ENCODE measurements around the gene SMAD6. TPM values are rescaled to one million over a fixed set of nuclear protein-coding genes. Genes with fewer than 3 reads are reported as not detected.
"Not testable (repeated sequence)": the region's sequence is repeated elsewhere in the genome, so short reads cannot be mapped to it uniquely, and the experiment has no call there.

The SMAD6 gene
- total RNA-seq, 4 donors from 2014 or later = 2.9 to 7.0 (median 6.9) TPM

DNA sequence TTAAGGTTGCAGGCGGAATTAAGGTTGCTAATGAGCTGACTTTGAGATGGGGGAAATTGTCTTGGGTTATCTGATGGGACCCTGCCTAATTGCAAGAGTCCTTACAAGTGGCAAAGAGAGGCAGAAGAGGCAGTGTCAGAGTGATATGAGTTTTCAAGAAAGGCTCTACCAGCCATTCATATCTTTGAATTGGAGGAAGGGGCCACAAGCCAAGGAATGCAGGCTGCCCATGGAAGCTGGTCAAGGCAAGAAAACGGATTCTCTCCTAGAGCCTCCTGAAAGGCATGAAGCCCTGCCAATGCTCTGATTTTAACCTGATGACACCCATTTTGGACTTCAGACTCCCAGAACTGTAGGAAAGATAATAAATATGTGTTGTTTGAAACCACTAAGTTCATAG is 20.6 kb upstream of the SMAD6 start:
- no peak for DNase-seq (ENCODE audit: low spot score in 2 of 2)
- H3K36me3 ChIP-seq = no peaks in the 10 kb centered on the region
- no peaks in the 10 kb centered on the region for H3K9me3 ChIP-seq
- WGBS = 94% methylated on average over 2 of the region's 2 CpGs
- H3K27me3 ChIP-seq = no peaks in the 10 kb centered on the region
- no peak overlapping the region for H3K4me3 ChIP-seq
- TF ChIP-seq POLR2AphosphoS5 (IDR thresholded peaks at IDR 0.05) (no peak), EP300 (IDR thresholded peaks at IDR 0.05) (no peak), POLR2A (IDR thresholded peaks at IDR 0.05) (no peak), CTCF (IDR thresholded peaks at IDR 0.05) (no peak)
- H3K4me1 ChIP-seq = no peaks in the 10 kb centered on the region
- H3K27ac ChIP-seq = no peak overlapping the region

- Histone ChIP-seq H3K27me3 (no peaks in the 10 kb centered on the region), H3K36me3 (no peaks in the 10 kb centered on the region), H3K9me3 (no peaks in the 10 kb centered on the region), H3K4me3 (no peak overlapping the region), H3K27ac (no peak overlapping the region), H3K4me1 (no peaks in the 10 kb centered on the region)
- TF ChIP-seq POLR2AphosphoS5 (IDR thresholded peaks at IDR 0.05) (no peak), POLR2A (IDR thresholded peaks at IDR 0.05) (no peak), EP300 (IDR thresholded peaks at IDR 0.05) (no peak), CTCF (IDR thresholded peaks at IDR 0.05) (no peak)
- no peak for DNase-seq (ENCODE audit: low spot score in 2 of 2)
- 93% methylated on average over 2 of the region's 2 CpGs for WGBS
Observed at GRCh38 chr15:66682246-66682645, 19.8 kb upstream of the SMAD6 start.

DNA sequence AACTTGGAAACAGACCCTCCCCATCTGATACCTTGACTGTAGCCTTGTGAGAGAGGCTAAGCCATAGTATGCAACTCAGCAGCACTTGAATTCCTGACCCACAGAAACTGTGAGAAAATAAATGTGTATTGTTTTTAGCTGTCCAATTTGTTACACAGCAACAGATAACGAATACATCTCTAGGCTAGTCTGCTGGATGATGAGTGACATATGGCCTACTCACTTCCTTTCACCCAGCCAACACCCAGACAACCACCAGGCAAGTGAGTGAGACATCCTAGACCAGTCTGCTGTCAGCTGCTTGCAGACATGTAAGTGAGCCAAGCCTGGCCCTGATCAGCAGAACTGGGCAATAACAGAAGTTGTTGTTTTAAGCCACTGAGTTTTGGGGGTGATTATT is 19.2 kb upstream of the SMAD6 start:
- Histone ChIP-seq H3K4me1 (no peaks in the 10 kb centered on the region), H3K27ac (no peak overlapping the region), H3K9me3 (no peaks in the 10 kb centered on the region), H3K27me3 (no peaks in the 10 kb centered on the region), H3K36me3 (no peaks in the 10 kb centered on the region), H3K4me3 (no peak overlapping the region)
- WGBS = 86% methylated on average over 1 of the region's 1 CpG
- TF ChIP-seq POLR2A (IDR thresholded peaks at IDR 0.05) (no peak), EP300 (IDR thresholded peaks at IDR 0.05) (no peak), CTCF (IDR thresholded peaks at IDR 0.05) (no peak), POLR2AphosphoS5 (IDR thresholded peaks at IDR 0.05) (no peak)
- DNase-seq (ENCODE audit: low spot score in 2 of 2) = no peak

DNA sequence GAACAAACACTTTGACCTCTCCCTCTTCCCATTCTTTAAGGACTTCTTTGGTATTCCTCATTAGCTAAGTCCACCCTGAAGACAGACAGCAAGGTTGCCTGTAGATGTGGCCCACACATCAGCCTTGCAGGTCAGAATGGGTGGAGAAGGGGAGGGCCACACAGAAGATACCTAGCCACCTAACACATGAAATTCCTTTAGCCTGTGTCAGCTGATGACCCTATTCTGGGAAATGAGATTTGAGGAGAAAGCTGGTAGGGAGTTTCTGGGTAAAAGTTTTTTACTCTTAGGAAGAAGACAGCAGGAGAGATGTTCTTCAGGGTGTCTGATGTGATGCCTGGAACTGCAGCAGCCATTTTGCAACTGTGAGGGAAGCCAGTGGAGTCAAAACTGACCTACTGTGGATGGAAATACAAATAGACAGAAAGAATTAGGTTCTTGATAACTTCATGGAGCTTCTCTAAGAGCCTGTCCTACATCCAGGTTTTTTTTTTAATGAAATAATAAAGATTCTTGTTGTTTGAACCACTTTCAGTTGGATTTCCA is 17.8 kb upstream of the SMAD6 start:
- no peaks in the 10 kb centered on the region for H3K4me1 ChIP-seq
- no peak for DNase-seq (ENCODE audit: low spot score in 2 of 2)
- no peaks in the 10 kb centered on the region for H3K36me3 ChIP-seq
- TF ChIP-seq POLR2A (IDR thresholded peaks at IDR 0.05) = no peak
- no peak for TF ChIP-seq EP300 (IDR thresholded peaks at IDR 0.05)
- no peak for TF ChIP-seq CTCF (IDR thresholded peaks at IDR 0.05)
- no peak for TF ChIP-seq POLR2AphosphoS5 (IDR thresholded peaks at IDR 0.05)
- no peaks in the 10 kb centered on the region for H3K9me3 ChIP-seq
- no peak overlapping the region for H3K27ac ChIP-seq
- H3K4me3 ChIP-seq = no peak overlapping the region
- no peaks in the 10 kb centered on the region for H3K27me3 ChIP-seq

DNA sequence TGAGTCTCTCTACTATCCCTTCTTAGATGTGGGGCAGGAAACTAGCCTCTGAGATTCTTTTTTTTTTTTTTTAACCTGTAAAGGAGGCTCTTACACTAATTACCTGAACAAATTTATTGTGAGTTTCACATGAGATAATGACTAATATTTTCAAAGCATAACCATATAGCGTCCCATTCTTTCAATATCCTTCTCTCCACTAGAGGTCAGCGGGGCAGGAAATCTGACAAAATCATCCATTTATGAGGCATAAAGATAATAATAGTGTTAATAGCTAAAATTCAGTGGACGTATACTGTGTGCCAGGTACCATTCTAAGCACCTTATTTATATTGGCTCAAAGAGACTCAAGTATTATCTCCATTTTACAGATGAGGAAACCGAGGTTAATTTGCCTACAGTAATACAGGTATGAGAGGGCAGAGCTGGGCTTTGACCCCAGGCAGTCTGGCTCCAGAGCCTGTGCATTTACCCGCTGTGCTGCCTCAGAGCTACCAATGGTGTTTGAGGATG is 16.3 kb upstream of the SMAD6 start:
- Histone ChIP-seq H3K27ac (no peak overlapping the region), H3K27me3 (no peaks in the 10 kb centered on the region), H3K9me3 (no peaks in the 10 kb centered on the region), H3K4me3 (no peak overlapping the region), H3K4me1 (no peaks in the 10 kb centered on the region), H3K36me3 (no peaks in the 10 kb centered on the region)
- DNase-seq (ENCODE audit: low spot score in 2 of 2) = no peak
- no peak for TF ChIP-seq CTCF (IDR thresholded peaks at IDR 0.05)
- no peak for TF ChIP-seq POLR2A (IDR thresholded peaks at IDR 0.05)
- TF ChIP-seq POLR2AphosphoS5 (IDR thresholded peaks at IDR 0.05) = no peak
- WGBS = 79% methylated on average over 5 of the region's 5 CpGs

DNA sequence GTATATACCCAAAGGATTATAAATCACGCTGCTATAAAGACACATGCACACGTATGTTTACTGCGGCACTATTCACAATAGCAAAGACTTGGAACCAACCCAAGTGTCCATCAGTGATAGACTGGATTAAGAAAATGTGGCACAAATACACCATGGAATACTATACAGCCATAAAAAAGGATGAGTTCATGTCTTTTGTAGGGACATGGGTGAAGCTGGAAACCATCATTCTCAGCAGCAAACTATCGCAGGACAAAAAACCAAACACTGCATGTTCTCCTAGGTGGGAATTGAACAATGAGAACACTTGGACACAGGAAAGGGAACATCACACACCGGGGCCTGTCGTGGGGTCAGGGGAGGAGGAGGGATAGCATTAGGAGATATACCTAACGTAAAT is 11.1 kb upstream of the SMAD6 start:
- not testable (repeated sequence) for DNase-seq (ENCODE audit: low spot score in 2 of 2); H3K36me3 ChIP-seq; H3K27ac ChIP-seq; H3K4me3 ChIP-seq; H3K9me3 ChIP-seq; H3K27me3 ChIP-seq; H3K4me1 ChIP-seq
- 70% methylated on average over 7 of the region's 7 CpGs for WGBS
